Measurements from ENCODE around the gene LRRC8E.

GRCh38 chr19:7918615-7919421 is 30.5 kb downstream of the LRRC8E start:
- TF ChIP-seq CTCF (IDR thresholded peaks at IDR 0.05; ENCODE audit: poor library complexity) (no peak), EZH2phosphoT487 (IDR thresholded peaks at IDR 0.05; ENCODE audit: low read depth, severe bottlenecking, unreplicated experiment) (no peak), EZH2 (IDR thresholded peaks at IDR 0.05; ENCODE audit: borderline replicate concordance) (no peak)
